Stomach (tissue), 9 donors: Measurements from ENCODE around the gene LRRC34. TPM values are rescaled to one million over a fixed set of nuclear protein-coding genes. Genes with fewer than 3 reads are reported as not detected.

Source experiments
- DNase-seq, 2 donors: peaks; one replicate each; pipeline versions ENCODE4 v3.0.0 to v3.0.0-alpha.2; 2013 to 2019
- H3K27ac ChIP-seq, 5 donors: fragments of 200-600 bp in 4 of 5; sonication (generic) in 4 of 5; one replicate each; pipeline ENCODE4 v1.5.1; 2013 to 2019; ENCODE audit warnings: mild to moderate bottlenecking in 1 of 5, moderate library complexity in 1 of 5
- H3K27me3 ChIP-seq, 3 donors: fragments of 200-600 bp; sonication (generic); one replicate each; pipeline ENCODE4 v1.5.1; 2017 to 2019; ENCODE audit warnings: mixed run types in 1 of 3
- H3K36me3 ChIP-seq, 4 donors: fragments of 200-600 bp; sonication (generic); 1 replicate in 3 of 4; 2 replicates in 1 of 4; pipeline ENCODE4 v1.5.1; 2016 to 2019
- H3K4me1 ChIP-seq, 4 donors: fragments of 200-600 bp; sonication (generic); one replicate each; pipeline ENCODE4 v1.5.1; 2016 to 2019
- H3K4me3 ChIP-seq, 4 donors: fragments of 200-600 bp; sonication (generic) in 3 of 4; one replicate each; pipeline ENCODE4 v1.5.1; 2016 to 2019; ENCODE audit warnings: mild to moderate bottlenecking in 1 of 4
- H3K9me3 ChIP-seq, 4 donors: fragments of 200-600 bp; sonication (generic); one replicate each; pipeline ENCODE4 v1.5.1; 2016 to 2019
- CTCF ChIP-seq, 7 experiments: fragments of 450-650 bp in 4 of 7; fragments of 200-600 bp in 3 of 7; sonication (generic) in 3 of 7; IDR thresholded peaks; one replicate each; pipeline ENCODE4 v1.5.1; 2016 to 2019; ENCODE audit warnings: antibody characterized with exemption in 7 of 7, control low read depth in 2 of 7, mild to moderate bottlenecking in 1 of 7
- EP300 ChIP-seq: sonication (generic); formaldehyde crosslinking; IDR thresholded peaks from one replicate; pipeline ENCODE4 v1.6.1; 2017; ENCODE audit warnings: antibody characterized with exemption
- POLR2A ChIP-seq, 4 donors: fragments of 450-650 bp; IDR thresholded peaks; one replicate each; pipeline ENCODE4 v1.6.1; 2016; ENCODE audit warnings: antibody characterized with exemption in 4 of 4, control low read depth in 2 of 4, mild to moderate bottlenecking in 1 of 4, moderate library complexity in 1 of 4
- POLR2AphosphoS5 ChIP-seq, 3 donors: sonication (generic); formaldehyde crosslinking; IDR thresholded peaks; one replicate each; pipeline ENCODE4 v1.6.1; 2016; ENCODE audit warnings: antibody characterized with exemption in 3 of 3
- WGBS, 5 donors: extraction: QIAGEN DNeasy Blood & Tissue Kit in 3 of 5; methylation state at CpG; one replicate each; pipeline versions ENCODE4 v1.1.5 to v1.1.7; 2013 to 2018; 5-methylcytosine and 5-hydroxymethylcytosine counted together
- intact Hi-C: fragments of 100-400 bp; cut with DNase I; formaldehyde crosslinking; loops from one replicate; pipeline ENCODE4 v1.15.1; 2023; ENCODE audit warnings: low total_unique reads
- polyA plus RNA-seq, 3 donors: library from polyadenylated mRNA; stranded (reverse); fragments of 200-250 nt; gene quantifications; one replicate each; pipeline ENCODE4 v1.2.3, GENCODE V29; 2013
- total RNA-seq, 5 donors: library from RNA; depleted of rRNA; stranded (reverse); fragments of >200 nt; gene quantifications; one replicate each; pipeline versions ENCODE4 v1.1.0 to v1.2.3, GENCODE V29; 2014 to 2016
- donor health status: healthy with polysubstance abuse.
- donor health status: Bipolar disorder and iron deficiency.
- donor health status: healthy.

LRRC34 gene
- total and polyA plus RNA-seq, 8 donors = 0.43 to 4.2 (median 1.7) TPM; not detected in 3

- Histone ChIP-seq H3K9me3 (no peaks in the 10 kb centered on the region), H3K27ac (no peak overlapping the region), H3K4me1 (no peaks in the 10 kb centered on the region), H3K27me3 (no peaks in the 10 kb centered on the region), H3K4me3 (no peak overlapping the region), H3K36me3 (peaks cover 7 to 65% (median 54%) of the 10 kb centered on the region in 4 donors)
- 82 to 89% (median 86%) methylated on average over 4 of the region's 4 CpGs for WGBS, 5 donors
- intact Hi-C loops = no loop called here
- no peak for TF ChIP-seq EP300
- no peak for TF ChIP-seq POLR2AphosphoS5 (IDR thresholded peaks at IDR 0.05)
- no peak for TF ChIP-seq CTCF (IDR thresholded peaks at IDR 0.05)
- TF ChIP-seq POLR2A (IDR thresholded peaks at IDR 0.05) = no peak
- no peak for DNase-seq
Observed at GRCh38 chr3:169790687-169791429, 21.8 kb downstream of the LRRC34 start.

GRCh38 chr3:169790219-169790618 lies 22.5 kb downstream of the LRRC34 start:
- DNase-seq = no peak
- no peak for TF ChIP-seq POLR2A (IDR thresholded peaks at IDR 0.05)
- TF ChIP-seq EP300 = no peak
- TF ChIP-seq CTCF (IDR thresholded peaks at IDR 0.05) = no peak
- intact Hi-C loops = no loop called here
- Histone ChIP-seq H3K27me3 (no peaks in the 10 kb centered on the region), H3K4me3 (no peak overlapping the region), H3K4me1 (no peaks in the 10 kb centered on the region), H3K36me3 (peaks cover 11 to 71% (median 61%) of the 10 kb centered on the region in 4 donors), H3K27ac (no peak overlapping the region), H3K9me3 (no peaks in the 10 kb centered on the region)

- intact Hi-C loops = no loop called here
- Histone ChIP-seq H3K27me3 (no peaks in the 10 kb centered on the region), H3K27ac (no peak overlapping the region), H3K4me3 (no peak overlapping the region), H3K36me3 (peaks cover 16 to 92% (median 82%) of the 10 kb centered on the region in 4 donors), H3K9me3 (no peaks in the 10 kb centered on the region), H3K4me1 (no peaks in the 10 kb centered on the region)
- TF ChIP-seq POLR2A (IDR thresholded peaks at IDR 0.05) (no peak), POLR2AphosphoS5 (IDR thresholded peaks at IDR 0.05) (no peak), CTCF (IDR thresholded peaks at IDR 0.05) (no peak), EP300 (no peak)
- DNase-seq = no peak
- 71 to 88% (median 84%) methylated on average over 1 of the region's 1 CpG for WGBS, 5 donors
Observed at GRCh38 chr3:169787791-169788190, 24.9 kb downstream of the LRRC34 start.

- Histone ChIP-seq H3K27me3 (no peaks in the 10 kb centered on the region), H3K36me3 (peaks cover 13 to 92% (median 82%) of the 10 kb centered on the region in 4 donors), H3K27ac (no peak overlapping the region), H3K4me1 (peaks cover 0 to under 1% (median 0%) of the 10 kb centered on the region in 4 donors), H3K9me3 (no peaks in the 10 kb centered on the region), H3K4me3 (no peak overlapping the region)
- intact Hi-C loops = no loop called here
- 96 to 98% (median 97%) methylated on average over 4 of the region's 4 CpGs for WGBS, 5 donors
- DNase-seq = no peak
- TF ChIP-seq POLR2A (IDR thresholded peaks at IDR 0.05) = no peak
- no peak for TF ChIP-seq CTCF (IDR thresholded peaks at IDR 0.05)
- no peak for TF ChIP-seq POLR2AphosphoS5 (IDR thresholded peaks at IDR 0.05)
- no peak for TF ChIP-seq EP300
Observed at GRCh38 chr3:169787120-169787519, 25.6 kb downstream of the LRRC34 start.
